ENCODE data around the gene S100A4. TPM values are rescaled to one million over a fixed set of nuclear protein-coding genes. Genes with fewer than 3 reads are reported as not detected.
"Not testable (repeated sequence)": the region's sequence is repeated elsewhere in the genome, so short reads cannot be mapped to it uniquely, and the experiment has no call there.

S100A4 gene
- total and polyA plus RNA-seq, 2 experiments from 2014 or later = 14.2 to 36.0 TPM

DNA sequence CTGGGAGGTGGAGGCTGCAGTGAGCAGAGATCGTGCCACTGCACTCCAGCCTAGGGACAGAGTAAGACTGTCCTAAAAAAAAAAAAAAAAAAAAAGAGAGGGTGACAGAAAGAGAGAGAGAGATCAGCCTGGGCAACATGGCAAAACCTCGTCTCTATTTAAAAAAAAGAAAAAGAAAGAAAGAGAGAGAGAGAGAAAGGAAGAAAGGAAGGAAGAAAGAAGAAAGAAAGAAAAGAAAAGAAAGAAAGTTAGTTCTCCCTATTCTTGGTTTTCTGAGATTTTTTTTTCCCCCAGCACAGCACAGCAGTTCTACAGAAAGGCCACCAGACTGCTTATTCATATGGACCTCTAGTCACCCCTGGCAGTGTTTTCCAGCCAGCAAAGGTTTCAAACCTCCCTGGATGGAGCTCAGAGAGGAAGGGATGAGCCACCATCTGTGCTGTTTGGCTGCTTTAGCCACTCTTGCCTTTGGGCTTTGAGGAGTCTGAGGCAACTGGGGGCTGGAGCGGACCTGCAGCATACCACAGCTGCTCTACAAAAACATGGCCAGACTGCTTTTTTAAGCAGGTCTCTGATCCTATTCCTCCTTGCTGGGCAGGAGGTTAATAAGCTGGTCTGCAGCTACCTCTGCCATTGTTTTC is 20.4 kb downstream of the S100A4 start (continued):
- TF ChIP-seq, protein P1, sequence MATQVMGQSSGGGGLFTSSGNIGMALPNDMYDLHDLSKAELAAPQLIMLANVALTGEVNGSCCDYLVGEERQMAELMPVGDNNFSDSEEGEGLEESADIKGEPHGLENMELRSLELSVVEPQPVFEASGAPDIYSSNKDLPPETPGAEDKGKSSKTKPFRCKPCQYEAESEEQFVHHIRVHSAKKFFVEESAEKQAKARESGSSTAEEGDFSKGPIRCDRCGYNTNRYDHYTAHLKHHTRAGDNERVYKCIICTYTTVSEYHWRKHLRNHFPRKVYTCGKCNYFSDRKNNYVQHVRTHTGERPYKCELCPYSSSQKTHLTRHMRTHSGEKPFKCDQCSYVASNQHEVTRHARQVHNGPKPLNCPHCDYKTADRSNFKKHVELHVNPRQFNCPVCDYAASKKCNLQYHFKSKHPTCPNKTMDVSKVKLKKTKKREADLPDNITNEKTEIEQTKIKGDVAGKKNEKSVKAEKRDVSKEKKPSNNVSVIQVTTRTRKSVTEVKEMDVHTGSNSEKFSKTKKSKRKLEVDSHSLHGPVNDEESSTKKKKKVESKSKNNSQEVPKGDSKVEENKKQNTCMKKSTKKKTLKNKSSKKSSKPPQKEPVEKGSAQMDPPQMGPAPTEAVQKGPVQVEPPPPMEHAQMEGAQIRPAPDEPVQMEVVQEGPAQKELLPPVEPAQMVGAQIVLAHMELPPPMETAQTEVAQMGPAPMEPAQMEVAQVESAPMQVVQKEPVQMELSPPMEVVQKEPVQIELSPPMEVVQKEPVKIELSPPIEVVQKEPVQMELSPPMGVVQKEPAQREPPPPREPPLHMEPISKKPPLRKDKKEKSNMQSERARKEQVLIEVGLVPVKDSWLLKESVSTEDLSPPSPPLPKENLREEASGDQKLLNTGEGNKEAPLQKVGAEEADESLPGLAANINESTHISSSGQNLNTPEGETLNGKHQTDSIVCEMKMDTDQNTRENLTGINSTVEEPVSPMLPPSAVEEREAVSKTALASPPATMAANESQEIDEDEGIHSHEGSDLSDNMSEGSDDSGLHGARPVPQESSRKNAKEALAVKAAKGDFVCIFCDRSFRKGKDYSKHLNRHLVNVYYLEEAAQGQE (IDR thresholded peaks at IDR 0.05; ENCODE audit: unreplicated experiment) = no peak
- TF ChIP-seq STAT1 (IDR thresholded peaks at IDR 0.05; ENCODE audit: unreplicated experiment) (no peak), EZH2phosphoT487 (IDR thresholded peaks at IDR 0.05; ENCODE audit: unreplicated experiment) (no peak), EZH2 (IDR thresholded peaks at IDR 0.05; ENCODE audit: low read depth, unreplicated experiment) (no peak), NANOG (IDR thresholded peaks at IDR 0.05; ENCODE audit: borderline replicate concordance) (no peak), CTCF (conservative IDR thresholded peaks at IDR 0.05; ENCODE audit: low read depth in 2 of 2) (no peak), ZNF331 (CRISPR knock-in tag; IDR thresholded peaks at IDR 0.05; ENCODE audit: low read depth) (no peak), CREB1 (CRISPR knock-in tag; IDR thresholded peaks at IDR 0.05; ENCODE audit: low read depth) (no peak), ZNF114 (CRISPR knock-in tag; IDR thresholded peaks at IDR 0.05) (no peak)
- TF ChIP-seq, protein P2, sequence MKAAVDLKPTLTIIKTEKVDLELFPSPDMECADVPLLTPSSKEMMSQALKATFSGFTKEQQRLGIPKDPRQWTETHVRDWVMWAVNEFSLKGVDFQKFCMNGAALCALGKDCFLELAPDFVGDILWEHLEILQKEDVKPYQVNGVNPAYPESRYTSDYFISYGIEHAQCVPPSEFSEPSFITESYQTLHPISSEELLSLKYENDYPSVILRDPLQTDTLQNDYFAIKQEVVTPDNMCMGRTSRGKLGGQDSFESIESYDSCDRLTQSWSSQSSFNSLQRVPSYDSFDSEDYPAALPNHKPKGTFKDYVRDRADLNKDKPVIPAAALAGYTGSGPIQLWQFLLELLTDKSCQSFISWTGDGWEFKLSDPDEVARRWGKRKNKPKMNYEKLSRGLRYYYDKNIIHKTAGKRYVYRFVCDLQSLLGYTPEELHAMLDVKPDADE (IDR thresholded peaks at IDR 0.05) = no peak

- H3K36me3 Mint-ChIP-seq (ENCODE audit: low read depth); H3K9me2 ChIP-seq (ENCODE audit: insufficient read depth); DNase-seq (ENCODE audit: low spot score); H2AFZ ChIP-seq; H3K27me3 Mint-ChIP-seq (ENCODE audit: insufficient read depth, low read depth, poor library complexity); H3K4me3 Mint-ChIP-seq; H3K4me2 ChIP-seq; H3K27ac ChIP-seq (ENCODE audit: low read depth); H3K36me3 ChIP-seq (ENCODE audit: insufficient read depth); H4K20me1 ChIP-seq (replicated peaks; ENCODE audit: insufficient read depth); H3K4me3 ChIP-seq; H3K79me2 ChIP-seq (replicated peaks; ENCODE audit: insufficient read depth); ATAC-seq; H3F3A ChIP-seq (replicated peaks; ENCODE audit: low read depth); H3K27ac Mint-ChIP-seq: not testable (repeated sequence)
- Mint-ChIP-seq H3K9me3 (peaks cover 10% of the 10 kb centered on the region; the same call in 1 of the 3 replicates), H3K4me1 (peaks cover 37% of the 10 kb centered on the region)
- H3K27me3 ChIP-seq (ENCODE audit: insufficient read depth) = peaks cover 22% of the 10 kb centered on the region
- peaks cover 18% of the 10 kb centered on the region; the same call in 1 of the 2 replicates for H3K4me1 ChIP-seq (ENCODE audit: insufficient read depth)
These were observed 23.1 kb downstream of the S100A4 start for GRCh38 chr1:153522353-153523048.

- not testable (repeated sequence) for H3K9me2 ChIP-seq (ENCODE audit: insufficient read depth); H3K27ac ChIP-seq (ENCODE audit: low read depth); H3K36me3 ChIP-seq (ENCODE audit: insufficient read depth); H3K79me2 ChIP-seq (replicated peaks; ENCODE audit: insufficient read depth); H2AFZ ChIP-seq; H3F3A ChIP-seq (replicated peaks; ENCODE audit: low read depth); H3K4me3 ChIP-seq; DNase-seq (ENCODE audit: low spot score); H3K4me3 Mint-ChIP-seq; H3K27ac Mint-ChIP-seq; H3K4me2 ChIP-seq; H4K20me1 ChIP-seq (replicated peaks; ENCODE audit: insufficient read depth); ATAC-seq; H3K36me3 Mint-ChIP-seq (ENCODE audit: low read depth)
- H3K4me1 Mint-ChIP-seq = peaks cover 31% of the 10 kb centered on the region
- peaks cover 10% of the 10 kb centered on the region; the same call in 1 of the 3 replicates for H3K9me3 Mint-ChIP-seq
- H3K27me3 Mint-ChIP-seq (ENCODE audit: insufficient read depth, low read depth, poor library complexity) = peaks cover 11% of the 10 kb centered on the region
- Histone ChIP-seq H3K4me1 (ENCODE audit: insufficient read depth) (peaks cover 13% of the 10 kb centered on the region; the same call in 1 of the 2 replicates), H3K27me3 (ENCODE audit: insufficient read depth) (peaks cover 29% of the 10 kb centered on the region)
These were observed 23.8 kb downstream of the S100A4 start for GRCh38 chr1:153521808-153522207.

Data from GM23338 (cell line).